H1 (cell line): ENCODE data around the gene RELA. TPM values are rescaled to one million over a fixed set of nuclear protein-coding genes. Genes with fewer than 3 reads are reported as not detected.

ENCODE experiments used
- RNF2 ChIP-seq: fragments of 200-900, 300-1000 bp; sonication (generic); IDR thresholded peaks from 2 replicates; pipeline ENCODE4 v1.7.1; 2016; ENCODE audit warnings: borderline replicate concordance, low read depth, mild to moderate bottlenecking, antibody characterized with exemption, low read length; ENCODE audit not compliant: poor library complexity, severe bottlenecking; ENCODE audit errors: missing control alignments
- polyA plus RNA-seq, 7 experiments: library from polyadenylated mRNA; depleted of rRNA in 3 of 7; stranded (reverse) in 5 of 7; unstranded in 2 of 7; fragments of >200 nt in 5 of 7; fragments of 200-250 nt in 2 of 7; gene quantifications; 1 replicate in 5 of 7; 2 replicates in 1 of 7; 4 replicates in 1 of 7; pipeline versions ENCODE4 v1.2.1 to v1.2.3, GENCODE V29; 2011 to 2013; ENCODE audit warnings: missing spikeins in 2 of 7, mixed read lengths in 2 of 7
- total RNA-seq: library from RNA; stranded (reverse); fragmentation: NEBNext Ultra II Directional; extraction: Animal tissue kit (Norgen Biotek cat#: 25700); gene quantifications from 2 replicates; pipeline ENCODE4 v1.2.1, GENCODE V29; 2021

RELA gene
- total and polyA plus RNA-seq, 2 of the 8 experiments (the other 6 are each of a cell fraction or from before 2014, with no cell fraction given), result 21.9 to 27.5 TPM

DNA sequence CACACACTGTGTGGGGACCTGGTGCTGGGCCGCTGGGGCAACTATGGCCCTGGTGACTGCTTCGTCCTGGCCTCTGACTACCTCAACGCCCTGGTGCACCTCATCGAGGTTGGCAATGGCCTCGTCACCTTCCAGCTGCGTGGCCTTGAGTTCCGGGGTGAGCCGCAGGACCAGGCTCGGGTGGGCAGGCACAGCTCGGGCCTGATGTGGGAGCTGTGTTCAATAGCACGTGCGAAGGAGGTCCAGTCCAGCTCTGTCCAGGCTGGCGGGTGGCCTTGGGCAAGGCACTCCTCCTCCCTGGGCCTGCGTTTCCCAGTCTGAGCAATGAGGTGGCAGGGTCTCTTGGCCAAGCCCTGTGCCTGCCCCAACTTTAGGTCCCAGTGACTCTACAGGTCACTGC is 33.1 kb downstream of the RELA start (continued):
- TF ChIP-seq RNF2, result no peak
